ENCODE results near the gene GDPD4.

The GDPD4 gene

DNA sequence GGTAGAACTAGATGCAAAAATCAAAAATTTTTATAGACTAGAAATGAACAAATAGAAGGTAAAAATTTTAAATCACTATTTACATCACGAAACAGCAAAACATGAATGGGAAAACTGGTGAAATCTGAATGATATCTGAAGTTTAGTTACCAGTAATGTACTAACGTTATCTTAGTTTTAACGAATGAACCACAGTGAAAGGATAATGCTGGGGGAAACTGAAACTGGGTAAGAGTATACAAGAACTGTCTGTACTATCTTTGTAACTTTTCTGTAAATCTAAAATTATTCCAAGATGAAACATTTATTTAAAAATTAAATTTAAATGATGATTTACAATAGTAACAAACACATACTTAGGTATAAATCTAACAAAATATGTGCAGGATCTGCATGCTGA lies 7.4 kb downstream of the GDPD4 start:
- DNase-seq (ENCODE audit: low spot score), result no peak

DNA sequence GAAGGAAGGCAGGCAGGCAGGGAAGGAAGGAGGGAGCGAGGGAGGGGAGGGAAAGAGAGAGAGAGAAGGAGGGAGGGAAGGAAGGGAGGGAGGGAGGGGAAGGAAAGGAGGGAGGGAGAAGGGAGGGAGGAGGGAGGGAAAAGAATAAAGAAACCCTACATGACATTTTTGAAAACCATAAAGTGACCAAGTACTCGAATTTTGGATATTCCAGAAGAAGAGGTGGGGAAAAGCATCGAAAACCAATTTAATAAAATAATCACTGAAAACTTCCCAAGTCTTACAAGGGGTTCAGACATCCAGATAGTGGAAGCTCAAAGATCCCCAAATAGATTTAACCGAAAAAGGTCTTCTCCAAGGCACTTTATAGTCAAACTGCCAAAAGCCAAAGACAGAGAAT lies 11.7 kb downstream of the GDPD4 start:
- no peak for DNase-seq (ENCODE audit: low spot score)

DNA sequence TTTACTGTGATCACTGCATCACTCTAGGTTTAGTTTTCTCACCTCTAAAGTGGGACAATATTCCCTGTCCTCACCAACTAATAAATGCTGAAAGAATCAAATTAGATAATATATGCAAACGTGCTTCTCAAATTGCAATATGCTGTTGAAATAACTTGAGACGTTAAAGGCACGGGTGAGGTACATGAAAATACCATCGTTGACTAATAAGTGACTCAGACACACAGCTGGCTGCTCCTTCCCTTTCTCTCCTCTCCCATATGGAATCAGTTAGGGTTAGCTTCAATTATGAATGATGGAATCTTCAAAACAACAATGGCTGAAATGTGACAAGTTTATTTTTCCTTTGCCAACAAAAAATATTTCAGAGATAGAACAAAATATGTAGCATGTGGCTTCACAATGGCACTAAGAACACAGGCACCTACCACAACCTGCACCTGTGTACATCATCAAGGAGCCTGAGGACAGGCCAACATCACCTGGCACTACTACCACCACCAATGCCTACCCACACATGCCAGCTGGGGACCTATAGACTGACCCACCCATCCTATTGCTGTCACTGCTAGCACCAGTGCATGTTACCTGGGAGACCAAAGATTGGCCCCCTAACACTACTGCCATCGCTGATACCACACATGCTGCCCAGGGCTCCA lies 13.7 kb downstream of the GDPD4 start:
- no peak for DNase-seq (ENCODE audit: low spot score)

DNA sequence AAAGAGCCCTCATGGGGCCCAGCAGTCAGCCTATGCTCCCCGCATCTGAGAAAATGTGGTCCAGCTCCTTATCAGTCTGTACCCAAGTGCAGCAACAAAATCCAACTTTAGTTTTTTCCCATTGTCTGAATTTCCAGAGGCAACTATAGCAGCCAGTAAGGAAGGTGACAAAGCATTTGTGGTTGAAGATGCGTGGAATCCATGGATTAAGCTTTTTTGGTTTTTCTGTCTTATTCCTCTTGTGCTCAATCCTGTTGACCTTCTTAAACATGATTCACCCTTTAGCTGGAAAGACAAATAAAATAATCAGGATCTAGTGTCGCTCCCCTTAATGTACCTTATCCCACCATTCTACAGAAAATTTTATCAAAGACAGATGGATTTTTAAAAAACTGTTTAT lies 14.3 kb downstream of the GDPD4 start:
- DNase-seq (ENCODE audit: low spot score), result no peak

DNA sequence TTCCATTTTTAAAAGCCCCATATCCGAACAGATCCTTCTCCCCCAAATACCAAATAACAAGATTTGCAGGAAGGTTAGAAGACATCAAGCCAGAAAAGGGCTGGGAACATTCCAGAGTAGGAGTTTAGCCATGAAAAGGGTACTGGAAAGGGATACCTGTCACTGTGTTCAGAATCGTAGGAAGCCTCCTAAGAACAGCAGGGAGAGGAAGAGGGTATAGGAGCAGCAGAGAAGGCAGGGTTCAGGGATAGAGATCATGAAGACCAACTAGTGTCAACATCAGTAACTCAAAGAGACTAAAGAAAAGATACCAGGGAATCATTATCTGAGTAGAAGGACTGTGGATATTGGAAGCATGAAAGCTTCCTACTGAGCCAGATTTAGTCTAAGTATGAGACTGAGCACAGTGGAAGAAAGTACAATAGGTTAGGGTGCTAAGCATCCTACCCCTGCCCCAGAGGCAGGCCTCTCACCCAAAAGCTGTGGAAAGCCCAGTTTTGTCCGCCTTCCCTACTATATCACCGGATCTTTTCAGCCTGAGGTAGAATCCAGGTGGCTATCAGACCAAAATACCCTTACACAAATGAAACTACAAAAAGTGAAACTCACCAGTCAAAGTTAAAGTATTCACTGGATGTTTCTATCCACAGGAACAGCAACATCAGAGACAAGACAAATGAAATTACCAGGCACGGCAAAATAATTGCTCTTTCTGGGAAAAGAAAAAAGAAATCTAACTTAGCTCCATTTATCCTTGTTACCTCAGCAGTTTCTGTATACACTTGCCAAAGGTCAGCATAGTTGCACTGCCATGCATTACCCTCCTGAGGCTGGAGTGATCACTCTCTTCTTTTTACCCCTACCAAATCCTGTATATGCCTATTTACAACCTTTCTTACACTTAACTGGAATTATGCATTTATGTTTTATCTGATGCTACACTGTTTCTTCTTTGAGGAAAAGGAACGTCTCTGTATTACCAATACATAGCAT lies 16.7 kb downstream of the GDPD4 start:
- no peak for DNase-seq (ENCODE audit: low spot score)

DNA sequence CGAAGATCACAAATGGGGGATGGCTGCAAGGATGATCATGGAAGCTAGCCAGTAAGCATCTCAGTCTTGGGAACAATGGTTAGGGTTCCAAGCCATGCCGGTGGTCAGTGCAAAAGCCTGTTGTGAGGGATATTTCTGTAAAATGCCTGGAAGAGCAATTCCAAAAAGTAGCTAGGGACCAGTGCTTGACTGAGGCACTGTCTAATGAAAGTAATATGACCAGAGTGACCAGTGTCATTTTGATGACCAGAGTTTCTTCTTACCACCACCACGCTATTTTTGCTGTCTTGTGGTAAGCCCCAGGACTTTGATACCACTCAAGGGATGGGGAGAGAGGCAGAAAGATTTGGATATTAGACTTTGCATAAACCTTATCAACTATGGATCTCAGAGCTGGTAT lies 18.4 kb downstream of the GDPD4 start:
- no peak for DNase-seq (ENCODE audit: low spot score)

DNA sequence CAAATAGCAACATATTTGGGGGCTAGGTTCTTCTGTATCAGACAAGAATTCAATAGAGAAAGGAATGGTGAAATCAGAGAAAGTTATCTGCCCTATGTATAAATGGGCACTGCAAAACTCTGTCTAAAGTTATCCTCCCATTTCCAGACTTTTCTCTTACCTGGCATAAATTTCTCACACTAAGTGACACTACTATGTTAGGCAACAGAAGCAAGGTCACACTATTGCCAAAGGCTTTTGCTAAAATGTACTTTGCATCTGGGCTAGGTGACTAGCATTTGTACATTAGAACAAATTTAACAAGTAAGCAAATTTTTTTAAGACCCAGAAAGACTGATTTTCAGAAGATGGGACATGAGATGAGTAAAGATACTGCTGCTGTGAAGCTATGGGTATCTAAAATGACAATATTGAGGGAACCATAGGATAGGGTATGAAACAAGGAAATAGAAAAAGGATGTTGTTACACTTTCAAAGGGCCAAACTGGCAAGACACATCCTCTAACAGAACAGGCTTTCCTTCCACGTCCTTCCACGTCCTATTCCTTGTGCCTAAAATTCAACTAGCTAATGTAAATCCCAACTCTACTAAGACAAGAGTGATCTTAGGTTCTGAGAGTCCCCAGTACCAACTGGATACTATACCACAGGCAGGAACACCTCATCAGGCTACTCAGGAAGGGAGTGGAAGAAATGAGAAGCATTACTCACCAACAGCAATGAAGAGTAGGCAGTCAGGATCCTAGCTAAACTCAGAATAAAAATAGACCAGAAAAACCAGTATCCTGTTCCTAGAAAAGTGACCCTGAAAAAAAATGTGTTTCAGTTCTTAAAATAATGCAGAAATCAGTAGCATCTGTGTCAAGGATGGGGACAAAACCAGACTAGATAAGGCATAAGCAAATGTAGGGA lies 22.6 kb downstream of the GDPD4 start:
- DNase-seq (ENCODE audit: low spot score), result no peak

DNA sequence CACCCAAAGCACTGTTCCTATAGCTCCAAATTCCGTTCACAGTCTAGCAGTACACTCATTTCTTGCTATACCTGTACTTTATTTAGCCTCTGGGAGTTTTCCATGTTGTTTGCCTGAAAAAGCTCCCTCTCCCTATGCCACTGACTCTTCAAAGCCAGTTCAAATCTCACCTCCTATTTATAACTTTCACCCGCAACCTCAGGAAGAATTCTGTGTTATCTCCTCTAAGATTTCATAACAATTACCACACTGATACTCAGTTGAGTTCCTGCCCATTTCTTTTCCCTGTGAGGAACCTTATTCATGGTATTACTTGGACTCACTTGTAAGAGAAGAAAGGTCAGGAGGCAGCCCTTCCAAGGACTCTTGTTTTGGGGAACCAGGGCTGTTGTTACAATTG lies 25.2 kb downstream of the GDPD4 start:
- no peak for DNase-seq (ENCODE audit: low spot score)

DNA sequence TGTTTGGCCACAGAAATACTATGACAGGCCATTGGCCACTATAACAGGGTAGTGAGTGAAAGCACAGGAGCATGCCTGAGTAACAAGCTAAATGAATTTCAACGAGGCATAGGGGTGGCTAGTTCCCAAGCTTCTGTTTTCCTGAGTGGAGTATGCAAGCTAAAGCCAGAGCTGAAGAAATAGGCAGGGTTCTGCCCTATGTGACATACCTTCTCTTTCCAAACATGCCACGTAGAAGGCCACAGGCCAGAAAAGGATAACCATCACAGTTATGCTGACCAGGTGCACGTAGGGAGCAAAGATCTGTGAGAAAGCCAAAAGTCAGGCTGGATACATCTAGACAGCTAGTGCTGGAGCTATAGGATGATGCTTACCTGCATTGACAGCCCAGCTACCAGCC lies 30.6 kb downstream of the GDPD4 start:
- DNase-seq (ENCODE audit: low spot score), result no peak

DNA sequence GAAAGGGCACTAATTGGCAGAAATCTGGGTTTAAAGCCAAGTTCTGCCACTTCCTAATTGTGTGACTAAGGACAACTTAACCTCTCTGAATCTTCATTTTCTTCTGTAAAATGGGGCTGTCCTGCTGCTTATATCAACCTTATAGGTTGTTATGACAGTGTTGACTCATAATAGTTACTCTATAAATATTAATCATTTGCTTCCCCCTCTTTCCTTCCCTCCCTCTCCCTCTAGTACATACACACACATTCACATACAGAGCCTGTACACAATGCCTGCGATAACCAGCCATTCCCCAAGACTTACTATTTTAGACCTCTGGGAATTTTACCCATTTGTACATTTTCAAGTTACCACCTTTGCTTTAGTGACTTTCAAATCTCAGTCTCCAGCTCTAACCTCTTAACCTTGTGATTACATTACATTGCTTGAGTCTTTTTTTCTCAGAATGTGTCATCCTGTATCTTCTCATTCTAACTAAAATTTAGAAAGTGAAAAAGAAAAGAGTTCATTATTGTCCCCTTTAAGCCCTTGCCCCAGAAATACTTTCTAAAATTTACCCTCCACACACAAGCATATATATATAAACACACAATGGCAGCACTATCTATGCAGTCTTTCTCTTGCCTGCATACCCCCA lies 31.9 kb downstream of the GDPD4 start:
- DNase-seq (ENCODE audit: low spot score), result no peak

DNA sequence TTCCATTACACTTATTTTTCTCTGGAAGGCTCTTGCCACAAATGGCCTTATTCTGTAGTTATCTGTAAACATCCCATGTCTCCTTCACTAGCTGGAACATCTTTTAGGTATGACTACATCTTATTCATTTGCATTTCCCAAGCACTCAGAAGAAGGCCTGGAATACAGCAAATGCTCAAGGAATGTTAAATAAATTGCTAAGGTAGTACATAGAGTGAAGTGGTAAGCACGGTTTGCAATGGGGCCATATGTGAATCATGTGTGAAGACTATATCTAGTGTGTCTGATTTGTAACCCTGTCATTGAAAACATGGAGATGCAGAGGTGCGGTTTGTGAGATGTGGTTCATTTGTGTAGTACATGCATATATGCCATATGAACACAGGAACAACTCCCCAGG lies 33.5 kb downstream of the GDPD4 start:
- no peak for DNase-seq (ENCODE audit: low spot score)

DNA sequence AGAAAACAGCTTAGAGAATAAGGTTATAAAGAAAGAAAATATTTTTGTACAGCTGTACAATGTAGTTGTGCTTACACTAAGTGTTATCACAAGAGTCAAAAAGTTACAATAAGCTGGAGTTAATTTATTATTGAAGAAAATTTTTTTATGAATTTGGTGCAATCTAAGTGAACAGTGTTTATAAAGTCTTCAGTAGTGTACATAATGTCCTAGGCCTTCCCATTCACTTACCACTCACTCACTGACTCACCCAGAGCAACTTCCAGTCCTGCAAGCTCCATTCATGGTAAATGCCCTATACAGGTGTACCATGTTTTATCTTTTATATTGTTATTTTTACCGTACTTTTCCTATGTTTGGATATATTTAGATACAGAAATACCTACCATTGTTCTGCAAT lies 34.7 kb downstream of the GDPD4 start:
- DNase-seq (ENCODE audit: low spot score), result no peak

DNA sequence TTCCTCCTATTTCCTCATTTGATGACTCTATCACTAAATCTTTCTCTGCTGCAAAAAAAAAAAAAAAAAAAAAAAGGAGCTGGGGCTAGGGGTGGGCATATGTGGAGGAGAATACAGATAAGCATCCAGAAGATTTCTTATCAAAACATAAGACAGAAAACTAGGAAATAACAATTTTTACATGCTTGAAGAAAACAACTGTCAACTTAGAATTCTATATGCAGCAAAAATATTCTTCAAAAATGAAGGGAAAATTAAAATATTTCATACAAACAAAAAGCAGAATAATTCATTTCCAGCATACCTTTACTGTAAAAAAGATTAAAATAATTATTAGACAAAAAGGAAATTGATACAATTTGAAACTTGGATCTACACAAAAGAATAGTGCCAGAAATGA lies 38.7 kb downstream of the GDPD4 start:
- DNase-seq (ENCODE audit: low spot score), result no peak

DNA sequence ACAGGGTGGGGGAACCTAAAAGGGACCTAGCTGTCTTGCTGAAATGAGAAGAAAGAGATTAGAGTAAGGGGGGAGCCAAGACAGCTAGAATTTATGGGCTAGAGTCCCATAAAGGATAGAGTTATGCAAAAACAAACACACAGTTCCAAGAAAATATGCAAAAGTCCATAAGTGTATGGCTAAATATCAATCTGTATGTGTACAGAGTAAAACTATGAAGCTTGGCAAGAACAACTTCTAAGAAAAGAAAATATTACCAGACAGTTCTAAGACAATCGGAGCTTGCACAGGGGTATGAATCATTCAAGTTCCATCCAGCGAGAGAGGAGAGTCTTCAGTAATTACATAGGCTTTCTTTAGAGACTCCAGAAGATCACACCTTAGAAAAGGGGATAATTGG lies 41.8 kb downstream of the GDPD4 start:
- DNase-seq (ENCODE audit: low spot score), result no peak

DNA sequence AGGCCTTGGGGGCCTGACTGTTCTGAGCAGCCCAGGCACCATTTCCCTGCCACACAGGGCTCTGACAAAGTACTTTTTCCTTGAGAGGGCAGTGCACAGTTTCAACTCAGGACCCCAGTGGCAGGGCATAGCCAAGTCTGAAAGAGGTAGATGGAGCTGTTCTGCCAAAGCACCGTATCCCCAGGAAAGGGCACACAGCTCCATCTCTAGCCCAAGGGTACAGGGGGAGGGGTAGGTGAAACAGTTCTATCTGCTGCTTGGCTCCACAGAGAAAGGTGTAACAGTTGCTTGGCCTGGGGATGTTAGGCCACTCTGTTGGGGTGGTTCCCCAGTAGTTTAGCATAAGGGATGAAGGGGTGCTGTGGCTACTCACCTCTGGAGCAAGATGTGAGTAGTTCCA lies 47.8 kb downstream of the GDPD4 start:
- no peak for DNase-seq (ENCODE audit: low spot score)

DNA sequence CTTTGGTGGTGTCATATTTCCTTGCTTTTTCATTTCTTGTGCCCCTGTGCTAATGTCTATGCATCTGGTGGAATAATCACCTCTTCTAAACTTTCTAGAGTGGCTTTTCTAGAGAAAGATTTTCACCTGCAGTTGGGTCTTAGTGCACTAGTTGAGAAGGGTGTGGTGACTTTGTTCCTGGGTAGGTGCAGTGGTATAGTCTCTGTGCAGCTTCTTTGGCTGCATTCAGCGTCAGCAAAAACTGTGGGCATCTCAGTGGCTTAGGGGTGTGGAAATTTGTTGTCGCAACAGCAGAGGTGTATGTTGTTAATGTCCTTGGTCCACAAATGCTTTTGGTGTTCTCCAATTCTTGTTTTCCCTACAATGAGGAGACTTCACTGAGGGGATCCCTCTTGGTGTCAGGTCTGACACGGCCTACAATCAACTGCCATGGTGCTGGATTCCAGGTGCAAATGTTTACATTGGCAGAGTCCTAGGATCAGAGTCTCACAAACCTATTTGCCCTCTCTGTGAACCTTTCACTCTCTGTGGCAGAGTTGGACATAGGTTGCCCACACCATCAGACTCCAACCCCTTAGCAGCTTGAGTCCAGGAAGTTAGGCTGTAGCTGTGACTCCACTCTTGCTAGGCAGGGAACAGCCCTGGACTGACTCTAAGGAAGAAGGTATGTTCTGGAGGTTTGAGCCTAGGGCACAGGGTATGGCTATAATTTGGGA lies 48.8 kb downstream of the GDPD4 start:
- DNase-seq (ENCODE audit: low spot score), result no peak

DNA sequence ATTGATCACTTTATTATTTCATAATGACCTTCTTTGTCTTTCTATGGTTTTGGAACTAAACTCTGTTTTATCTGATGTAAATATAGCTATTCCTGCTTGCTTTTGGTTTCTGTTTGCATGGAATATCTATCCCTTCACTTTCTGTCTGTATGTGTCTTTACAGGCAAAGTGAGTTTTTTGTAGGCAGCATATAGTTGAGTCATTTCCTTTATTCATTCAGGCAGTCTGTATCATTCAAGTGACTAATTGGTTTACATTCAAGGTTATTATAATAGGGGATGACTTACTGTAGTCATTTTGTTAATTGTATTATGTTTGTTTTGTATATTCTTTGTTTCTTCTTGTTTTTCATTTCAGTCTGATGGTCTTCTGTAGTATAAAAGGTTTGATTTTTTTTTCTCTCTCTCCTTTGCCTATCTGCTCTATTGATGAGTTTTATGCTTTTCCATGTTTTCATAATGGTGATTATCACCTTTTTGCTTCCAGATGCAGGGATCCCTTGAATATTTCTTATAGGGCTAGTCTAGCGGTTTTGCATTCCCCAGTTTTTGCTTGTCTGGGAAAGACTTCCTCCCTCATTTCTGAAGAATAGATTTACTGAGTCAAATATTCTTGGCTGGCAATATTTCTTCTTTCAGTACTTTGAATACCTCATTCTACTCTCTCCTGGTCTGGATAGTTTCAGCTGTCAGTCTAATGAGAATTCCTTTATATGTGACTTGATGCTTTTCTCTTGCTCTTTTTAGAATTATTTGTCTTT lies 50.4 kb downstream of the GDPD4 start:
- no peak for DNase-seq (ENCODE audit: low spot score)

DNA sequence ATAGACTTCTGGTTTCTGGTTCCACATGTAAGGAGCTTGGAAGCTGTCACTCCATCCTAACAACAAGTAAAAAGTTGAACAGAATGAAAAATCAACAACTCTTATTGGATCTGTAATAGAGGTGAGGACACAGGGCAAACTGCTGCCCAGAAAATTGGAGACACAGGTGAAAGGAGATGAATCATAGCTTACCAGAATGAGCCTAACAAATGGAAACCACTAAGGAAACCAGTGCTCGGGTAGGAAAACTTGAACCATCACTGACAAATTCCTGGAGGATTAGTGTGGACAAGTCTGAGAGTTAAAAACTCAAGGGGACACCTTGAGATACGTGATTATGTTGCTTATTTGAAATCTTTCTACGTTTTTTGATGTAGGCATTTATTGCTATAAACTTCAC lies 52.1 kb downstream of the GDPD4 start:
- DNase-seq (ENCODE audit: low spot score), result no peak

DNA sequence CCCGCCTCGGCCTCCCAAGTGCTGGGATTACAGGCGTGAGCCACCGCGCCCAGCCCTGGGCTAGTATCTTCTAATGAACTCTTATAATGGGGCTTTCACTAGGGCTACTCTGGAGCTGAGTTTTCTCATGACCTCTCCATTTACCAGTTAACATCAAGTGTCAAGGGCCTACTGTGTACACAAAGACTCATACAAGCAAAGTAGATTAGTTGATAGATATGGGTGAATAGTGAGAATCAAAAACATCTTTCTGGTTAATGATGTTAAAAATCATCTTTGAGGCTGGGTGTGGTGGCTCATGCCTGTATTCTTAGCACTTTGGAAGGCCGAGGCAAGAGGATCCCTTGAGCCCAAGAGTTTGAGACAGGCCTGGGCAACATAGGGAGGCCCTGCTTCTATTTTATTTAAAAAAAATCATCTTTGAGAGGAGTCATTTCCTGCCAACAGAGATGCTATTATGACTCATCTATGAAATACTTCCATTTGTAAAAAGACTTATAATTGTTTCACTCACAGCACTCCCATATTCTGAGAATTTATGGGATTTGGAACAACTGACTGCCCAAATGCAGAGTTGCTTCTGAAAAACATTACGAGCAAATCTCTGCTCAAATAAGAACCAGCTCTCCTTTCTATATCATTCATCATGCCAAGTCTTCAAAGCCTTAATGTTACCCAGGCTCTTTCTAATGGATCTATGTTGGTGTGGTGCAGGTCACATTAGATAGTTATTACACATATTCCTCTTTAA lies 57.0 kb downstream of the GDPD4 start:
- no peak for DNase-seq (ENCODE audit: low spot score)

DNA sequence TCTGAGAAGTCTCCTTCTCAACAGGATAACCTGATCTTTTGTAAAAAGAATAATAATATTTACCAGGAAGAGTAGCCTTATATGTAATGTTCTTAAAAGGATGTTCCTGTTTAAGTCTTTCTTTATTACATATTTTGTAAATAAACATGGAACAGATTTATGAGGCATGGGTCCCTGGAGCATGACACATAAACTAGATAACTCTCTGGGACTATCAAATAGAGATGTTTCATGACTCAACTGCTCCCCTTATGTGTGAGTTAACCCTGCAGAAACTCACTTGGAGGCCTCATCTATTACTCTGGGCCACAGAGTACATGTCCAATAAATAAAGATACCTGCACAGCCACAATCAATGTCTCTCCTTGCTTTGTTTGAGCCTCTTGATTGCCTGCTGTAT lies 64.6 kb downstream of the GDPD4 start:
- DNase-seq (ENCODE audit: low spot score), result no peak

All from ecto neural progenitor cell (in vitro differentiated cells).